ENCODE results near the gene ACOT12. TPM values are rescaled to one million over a fixed set of nuclear protein-coding genes. Genes with fewer than 3 reads are reported as not detected.

The ACOT12 gene
- total and polyA plus RNA-seq, 2 of the 13 experiments (the other 11 are each of a cell fraction or from before 2014, with no cell fraction given): not detected

DNA sequence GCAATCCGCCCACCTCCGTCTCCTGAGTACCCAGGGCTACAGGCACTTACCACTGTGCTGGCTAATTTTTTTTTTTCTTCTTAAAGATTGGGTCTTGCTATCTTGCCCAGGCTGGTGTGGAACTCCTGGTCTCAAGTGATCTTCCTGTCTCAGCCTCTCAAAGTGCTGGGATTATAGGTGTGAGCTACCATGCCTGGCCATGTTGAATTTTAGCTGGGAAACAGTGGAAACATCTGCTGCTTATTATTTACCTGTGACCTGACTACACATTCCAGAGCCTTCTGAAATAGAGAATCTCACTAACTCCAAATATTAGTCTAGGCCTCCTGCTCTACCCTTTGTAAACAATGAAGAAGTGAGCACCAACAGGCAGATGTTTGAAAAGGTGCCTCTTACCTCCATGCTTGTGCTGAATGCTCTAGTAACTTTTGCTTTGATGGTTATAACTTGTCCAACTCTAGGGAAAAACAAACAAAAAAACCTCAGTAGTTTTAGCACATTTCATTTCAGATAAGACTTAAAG, 22.5 kb downstream of the ACOT12 start (continued):
- 0 out of 2 replicates have a peak, but pooled peaks have one; percentile 17 for TF ChIP-seq SIX4 (CRISPR knock-in tag; IDR thresholded peaks at IDR 0.05)
- TF ChIP-seq, protein P1, sequence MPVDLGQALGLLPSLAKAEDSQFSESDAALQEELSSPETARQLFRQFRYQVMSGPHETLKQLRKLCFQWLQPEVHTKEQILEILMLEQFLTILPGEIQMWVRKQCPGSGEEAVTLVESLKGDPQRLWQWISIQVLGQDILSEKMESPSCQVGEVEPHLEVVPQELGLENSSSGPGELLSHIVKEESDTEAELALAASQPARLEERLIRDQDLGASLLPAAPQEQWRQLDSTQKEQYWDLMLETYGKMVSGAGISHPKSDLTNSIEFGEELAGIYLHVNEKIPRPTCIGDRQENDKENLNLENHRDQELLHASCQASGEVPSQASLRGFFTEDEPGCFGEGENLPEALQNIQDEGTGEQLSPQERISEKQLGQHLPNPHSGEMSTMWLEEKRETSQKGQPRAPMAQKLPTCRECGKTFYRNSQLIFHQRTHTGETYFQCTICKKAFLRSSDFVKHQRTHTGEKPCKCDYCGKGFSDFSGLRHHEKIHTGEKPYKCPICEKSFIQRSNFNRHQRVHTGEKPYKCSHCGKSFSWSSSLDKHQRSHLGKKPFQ (CRISPR knock-in tag; IDR thresholded peaks at IDR 0.05; ENCODE audit: insufficient replicate concordance): no peak
- TF ChIP-seq, protein P2, sequence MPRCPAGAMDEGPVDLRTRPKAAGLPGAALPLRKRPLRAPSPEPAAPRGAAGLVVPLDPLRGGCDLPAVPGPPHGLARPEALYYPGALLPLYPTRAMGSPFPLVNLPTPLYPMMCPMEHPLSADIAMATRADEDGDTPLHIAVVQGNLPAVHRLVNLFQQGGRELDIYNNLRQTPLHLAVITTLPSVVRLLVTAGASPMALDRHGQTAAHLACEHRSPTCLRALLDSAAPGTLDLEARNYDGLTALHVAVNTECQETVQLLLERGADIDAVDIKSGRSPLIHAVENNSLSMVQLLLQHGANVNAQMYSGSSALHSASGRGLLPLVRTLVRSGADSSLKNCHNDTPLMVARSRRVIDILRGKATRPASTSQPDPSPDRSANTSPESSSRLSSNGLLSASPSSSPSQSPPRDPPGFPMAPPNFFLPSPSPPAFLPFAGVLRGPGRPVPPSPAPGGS (CRISPR knock-in tag; IDR thresholded peaks at IDR 0.05): no peak
- TF ChIP-seq POLR2G (IDR thresholded peaks at IDR 0.05; ENCODE audit: low read depth, low read length): no peak
- TF ChIP-seq MAFF (IDR thresholded peaks at IDR 0.05; ENCODE audit: low read depth, low read length): no peak
- TF ChIP-seq ZNF383 (CRISPR knock-in tag; IDR thresholded peaks at IDR 0.05; ENCODE audit: borderline replicate concordance): no peak
- TF ChIP-seq ZFX (CRISPR knock-in tag; IDR thresholded peaks at IDR 0.05; ENCODE audit: low read depth): 0 out of 2 replicates have a peak, but pooled peaks have one; percentile 43
- no peak for TF ChIP-seq ZNF224 (CRISPR knock-in tag; IDR thresholded peaks at IDR 0.05)
- peak; percentile 90 for TF ChIP-seq ZMYM3 (CRISPR knock-in tag; IDR thresholded peaks at IDR 0.05)
- no peak for TF ChIP-seq SRF (IDR thresholded peaks at IDR 0.05; ENCODE audit: low read depth, low read length)
- TF ChIP-seq ETV5 (CRISPR knock-in tag; IDR thresholded peaks at IDR 0.05; ENCODE audit: borderline replicate concordance): no peak
- no peak for TF ChIP-seq RFX5 (IDR thresholded peaks at IDR 0.05; ENCODE audit: low read depth, low read length)
- no peak for TF ChIP-seq ZNF30 (CRISPR knock-in tag; IDR thresholded peaks at IDR 0.05)
- no peak for TF ChIP-seq ZNF724P (CRISPR knock-in tag; IDR thresholded peaks at IDR 0.05; ENCODE audit: borderline replicate concordance)
- TF ChIP-seq, protein P3, sequence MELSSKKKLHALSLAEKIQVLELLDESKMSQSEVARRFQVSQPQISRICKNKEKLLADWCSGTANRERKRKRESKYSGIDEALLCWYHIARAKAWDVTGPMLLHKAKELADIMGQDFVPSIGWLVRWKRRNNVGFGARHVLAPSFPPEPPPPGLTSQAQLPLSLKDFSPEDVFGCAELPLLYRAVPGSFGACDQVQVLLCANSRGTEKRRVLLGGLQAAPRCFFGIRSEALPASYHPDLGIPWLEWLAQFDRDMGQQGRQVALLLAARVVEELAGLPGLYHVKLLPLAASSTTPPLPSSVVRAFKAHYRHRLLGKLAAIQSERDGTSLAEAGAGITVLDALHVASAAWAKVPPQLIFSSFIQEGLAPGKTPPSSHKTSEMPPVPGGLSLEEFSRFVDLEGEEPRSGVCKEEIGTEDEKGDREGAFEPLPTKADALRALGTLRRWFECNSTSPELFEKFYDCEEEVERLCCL (CRISPR knock-in tag; IDR thresholded peaks at IDR 0.05; ENCODE audit: borderline replicate concordance): no peak
- TF ChIP-seq PPARG (CRISPR knock-in tag; conservative IDR thresholded peaks at IDR 0.05): peak; percentile 78
- TF ChIP-seq HMG20B (CRISPR knock-in tag; conservative IDR thresholded peaks at IDR 0.05): peak; percentile 84
- peak; percentile 99 for TF ChIP-seq ZNF121 (CRISPR knock-in tag; IDR thresholded peaks at IDR 0.05)
- TF ChIP-seq ZNF75D (CRISPR knock-in tag; IDR thresholded peaks at IDR 0.05; ENCODE audit: borderline replicate concordance): no peak
- TF ChIP-seq ZNF556 (CRISPR knock-in tag; IDR thresholded peaks at IDR 0.05; ENCODE audit: borderline replicate concordance): peak; percentile 27; the same call in 1 of the 2 replicates
- TF ChIP-seq, protein P4, sequence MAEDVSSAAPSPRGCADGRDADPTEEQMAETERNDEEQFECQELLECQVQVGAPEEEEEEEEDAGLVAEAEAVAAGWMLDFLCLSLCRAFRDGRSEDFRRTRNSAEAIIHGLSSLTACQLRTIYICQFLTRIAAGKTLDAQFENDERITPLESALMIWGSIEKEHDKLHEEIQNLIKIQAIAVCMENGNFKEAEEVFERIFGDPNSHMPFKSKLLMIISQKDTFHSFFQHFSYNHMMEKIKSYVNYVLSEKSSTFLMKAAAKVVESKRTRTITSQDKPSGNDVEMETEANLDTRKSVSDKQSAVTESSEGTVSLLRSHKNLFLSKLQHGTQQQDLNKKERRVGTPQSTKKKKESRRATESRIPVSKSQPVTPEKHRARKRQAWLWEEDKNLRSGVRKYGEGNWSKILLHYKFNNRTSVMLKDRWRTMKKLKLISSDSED (CRISPR knock-in tag; IDR thresholded peaks at IDR 0.05): no peak
- TF ChIP-seq ZNF746 (CRISPR knock-in tag; IDR thresholded peaks at IDR 0.05): no peak
- TF ChIP-seq, protein P5, sequence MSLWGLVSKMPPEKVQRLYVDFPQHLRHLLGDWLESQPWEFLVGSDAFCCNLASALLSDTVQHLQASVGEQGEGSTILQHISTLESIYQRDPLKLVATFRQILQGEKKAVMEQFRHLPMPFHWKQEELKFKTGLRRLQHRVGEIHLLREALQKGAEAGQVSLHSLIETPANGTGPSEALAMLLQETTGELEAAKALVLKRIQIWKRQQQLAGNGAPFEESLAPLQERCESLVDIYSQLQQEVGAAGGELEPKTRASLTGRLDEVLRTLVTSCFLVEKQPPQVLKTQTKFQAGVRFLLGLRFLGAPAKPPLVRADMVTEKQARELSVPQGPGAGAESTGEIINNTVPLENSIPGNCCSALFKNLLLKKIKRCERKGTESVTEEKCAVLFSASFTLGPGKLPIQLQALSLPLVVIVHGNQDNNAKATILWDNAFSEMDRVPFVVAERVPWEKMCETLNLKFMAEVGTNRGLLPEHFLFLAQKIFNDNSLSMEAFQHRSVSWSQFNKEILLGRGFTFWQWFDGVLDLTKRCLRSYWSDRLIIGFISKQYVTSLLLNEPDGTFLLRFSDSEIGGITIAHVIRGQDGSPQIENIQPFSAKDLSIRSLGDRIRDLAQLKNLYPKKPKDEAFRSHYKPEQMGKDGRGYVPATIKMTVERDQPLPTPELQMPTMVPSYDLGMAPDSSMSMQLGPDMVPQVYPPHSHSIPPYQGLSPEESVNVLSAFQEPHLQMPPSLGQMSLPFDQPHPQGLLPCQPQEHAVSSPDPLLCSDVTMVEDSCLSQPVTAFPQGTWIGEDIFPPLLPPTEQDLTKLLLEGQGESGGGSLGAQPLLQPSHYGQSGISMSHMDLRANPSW (CRISPR knock-in tag; IDR thresholded peaks at IDR 0.05; ENCODE audit: borderline replicate concordance): peak; percentile 75; the same call in 1 of the 2 replicates
